ENCODE results near the gene ZSCAN21.

ZSCAN21 gene

GRCh38 chr7:100088095-100088620 is 38.6 kb downstream of the ZSCAN21 start:
- TF ChIP-seq ZFX (IDR thresholded peaks at IDR 0.05) (no peak), CTCF (conservative IDR thresholded peaks at IDR 0.05) (no peak)
- peak overlapping the region; percentile 84 for H3K27ac ChIP-seq

GRCh38 chr7:100088621-100089457 is 39.3 kb downstream of the ZSCAN21 start, which contains the start of gene COPS6:
COPS6 (plus strand) TSS chr7:100088969; CDS start chr7:100088991, 22 bp downstream.
- no peak for TF ChIP-seq CTCF (conservative IDR thresholded peaks at IDR 0.05)
- peak; percentile 90; the same call in 1 of the 2 replicates for TF ChIP-seq ZFX (IDR thresholded peaks at IDR 0.05)
- peak within 1 kb of the TSS; percentile 84 for H3K27ac ChIP-seq

GRCh38 chr7:100089458-100090196 is 40.1 kb downstream of the ZSCAN21 start:
- no peak for TF ChIP-seq ZFX (IDR thresholded peaks at IDR 0.05)
- TF ChIP-seq CTCF (conservative IDR thresholded peaks at IDR 0.05), result no peak
- peak overlapping the region; percentile 84 for H3K27ac ChIP-seq

GRCh38 chr7:100090527-100091410 is 41.2 kb downstream of the ZSCAN21 start:
- TF ChIP-seq CTCF (conservative IDR thresholded peaks at IDR 0.05) (no peak), ZFX (IDR thresholded peaks at IDR 0.05) (no peak)
- H3K27ac ChIP-seq, result no peak overlapping the region

- H3K27ac ChIP-seq, result no peak overlapping the region
- no peak for TF ChIP-seq ZFX (IDR thresholded peaks at IDR 0.05)
- TF ChIP-seq CTCF (conservative IDR thresholded peaks at IDR 0.05), result no peak
Measured at GRCh38 chr7:100091411-100092181, 42.0 kb downstream of the ZSCAN21 start.

- no peak for TF ChIP-seq ZFX (IDR thresholded peaks at IDR 0.05)
- no peak for TF ChIP-seq CTCF (conservative IDR thresholded peaks at IDR 0.05)
Measured at GRCh38 chr7:100093054-100093453, 43.5 kb downstream of the ZSCAN21 start.

More at GRCh38 chr7:100093054-100093453, 43.5 kb downstream of the ZSCAN21 start:
- H3K27ac ChIP-seq, result no peak overlapping the region
